ENCODE results near the gene FN1.

- no peak for TF ChIP-seq POLR2A (IDR thresholded peaks at IDR 0.05; ENCODE audit: low read depth, low read length)
- TF ChIP-seq POLR2AphosphoS5 (IDR thresholded peaks at IDR 0.05; ENCODE audit: low read depth, low read length), result no peak
- no peak for TF ChIP-seq SPI1 (IDR thresholded peaks at IDR 0.05; ENCODE audit: low read depth, low read length)
- no peak for TF ChIP-seq TAF1 (IDR thresholded peaks at IDR 0.05; ENCODE audit: low read depth, low read length)
- no peak for TF ChIP-seq PAX5 (IDR thresholded peaks at IDR 0.05; ENCODE audit: insufficient read depth, low read length, severe bottlenecking)
Observed at GRCh38 chr2:215364157-215365155, 71.4 kb downstream of the FN1 start.

Data from GM12891 (cell line).